GM23248 (cell line): ENCODE measurements around the gene SRCIN1. TPM values are rescaled to one million over a fixed set of nuclear protein-coding genes. Genes with fewer than 3 reads are reported as not detected.

Source experiments
- DNase-seq: peaks from one replicate; pipeline ENCODE4 v3.0.0-alpha.2; 2015
- H2AFZ ChIP-seq: fragments of 200-600 bp; sonication (generic); 2 replicates; pipeline ENCODE4 v1.6.1; 2016; ENCODE audit warnings: antibody characterized with exemption
- H3F3A ChIP-seq: fragments of 200-600 bp; sonication (generic); 2 replicates; pipeline ENCODE4 v1.6.1; 2016; ENCODE audit warnings: mild to moderate bottlenecking, antibody characterized with exemption, mixed run types; ENCODE audit not compliant: insufficient read depth
- H3K27ac ChIP-seq: fragments of 200-600 bp; sonication (generic); 2 replicates; pipeline ENCODE4 v1.5.1; 2016; ENCODE audit warnings: mild to moderate bottlenecking
- H3K27me3 ChIP-seq: fragments of 200-600 bp; sonication (generic); replicated peaks from 2 replicates; pipeline ENCODE4 v1.6.1; 2016; ENCODE audit warnings: mild to moderate bottlenecking; ENCODE audit not compliant: insufficient read depth
- H3K36me3 ChIP-seq: fragments of 200-600 bp; sonication (generic); 2 replicates; pipeline ENCODE4 v1.6.1; 2016; ENCODE audit warnings: low read depth, mild to moderate bottlenecking
- H3K4me1 ChIP-seq: fragments of 200-600 bp; sonication (generic); 2 replicates; pipeline ENCODE4 v1.6.1; 2016; ENCODE audit warnings: mild to moderate bottlenecking; ENCODE audit not compliant: insufficient read depth
- H3K4me2 ChIP-seq: fragments of 200-600 bp; sonication (generic); one replicate; pipeline ENCODE4 v1.6.1; 2016; ENCODE audit warnings: mild to moderate bottlenecking; ENCODE audit not compliant: unreplicated experiment
- H3K4me3 ChIP-seq: fragments of 200-600 bp; sonication (generic); 2 replicates; pipeline ENCODE4 v1.5.1; 2016; ENCODE audit warnings: mild to moderate bottlenecking
- H3K79me2 ChIP-seq: fragments of 200-600 bp; sonication (generic); 2 replicates; pipeline ENCODE4 v1.6.1; 2016; ENCODE audit warnings: mild to moderate bottlenecking; ENCODE audit not compliant: insufficient read depth
- H3K9ac ChIP-seq: fragments of 200-600 bp; sonication (generic); 2 replicates; pipeline ENCODE4 v1.6.1; 2016; ENCODE audit warnings: mild to moderate bottlenecking
- H3K9me2 ChIP-seq: fragments of 200-600 bp; sonication (generic); 2 replicates; pipeline ENCODE4 v1.6.1; 2016; ENCODE audit warnings: mixed run types, mild to moderate bottlenecking, moderate library complexity; ENCODE audit not compliant: insufficient read depth
- H3K9me3 ChIP-seq: fragments of 200-600 bp; sonication (generic); one replicate; pipeline ENCODE4 v1.6.1; 2017; ENCODE audit warnings: low read depth
- H4K20me1 ChIP-seq: fragments of 200-600 bp; sonication (generic); 2 replicates; pipeline ENCODE4 v1.6.0; 2016; ENCODE audit not compliant: insufficient read depth
- EZH2 ChIP-seq: fragments of 200-600 bp; sonication (generic); IDR thresholded peaks from 2 replicates; pipeline ENCODE4 v1.6.1; 2018; ENCODE audit warnings: antibody characterized with exemption, mild to moderate bottlenecking; ENCODE audit not compliant: insufficient read depth, poor library complexity, severe bottlenecking
- EZH2phosphoT487 ChIP-seq: fragments of 200-600 bp; sonication (generic); IDR thresholded peaks from 2 replicates; pipeline ENCODE4 v1.6.1; 2018; ENCODE audit warnings: antibody characterized with exemption, moderate library complexity, mild to moderate bottlenecking, low read depth; ENCODE audit not compliant: insufficient read depth
- WGBS, 2 experiments: methylation state at CpG; one replicate each; pipeline ENCODE4 v1.1.6; 2015 to 2017; ENCODE audit warnings: low lambda C conversion rate in 2 of 2, low coverage in 1 of 2; ENCODE audit errors: missing lambda C conversion rate in 2 of 2; 5-methylcytosine and 5-hydroxymethylcytosine counted together
- in situ Hi-C: fragments of 300-500 bp; cut with MboI; formaldehyde crosslinking; loops from 2 replicates; pipeline ENCODE4 v1.15.0; 2020
- polyA plus RNA-seq: library from polyadenylated mRNA; unstranded; fragments of >200 nt; fragmentation: Nextera tagmentation; extraction: Ambion mirVana; gene quantifications from 2 replicates; pipeline ENCODE4 v1.2.1, GENCODE V29; 2016
- total RNA-seq: library from RNA; depleted of rRNA; stranded (reverse); fragments of >200 nt; shearing (Covaris generic); gene quantifications from 2 replicates; pipeline ENCODE4 v1.2.3, GENCODE V29; 2014

SRCIN1 gene
- total and polyA plus RNA-seq, 2 experiments from 2014 or later: not detected

DNA sequence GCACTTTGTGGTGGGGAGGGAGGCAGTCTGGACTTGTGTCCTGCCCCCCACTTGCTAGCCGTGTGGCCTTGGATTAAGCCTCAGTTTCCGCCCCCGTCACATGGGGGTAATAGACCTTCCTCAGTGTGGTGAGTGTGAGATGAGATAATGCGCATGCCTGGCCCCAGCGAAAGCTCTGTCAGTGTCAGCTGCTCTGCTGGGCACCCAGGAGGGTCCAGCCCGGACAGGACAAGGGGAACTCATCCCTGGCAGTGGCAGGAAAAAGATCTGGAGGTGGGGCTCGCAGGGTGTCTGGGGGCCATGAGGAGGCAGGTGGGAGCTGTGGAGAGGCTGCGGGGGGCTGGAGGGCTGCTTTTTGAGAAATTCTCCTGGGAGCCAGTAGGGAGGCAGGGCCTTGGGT is 63.5 kb downstream of the SRCIN1 start:
- Histone ChIP-seq H3K9ac (no peak overlapping the region), H3K27ac (no peak overlapping the region), H4K20me1 (no peaks in the 10 kb centered on the region), H3K4me3 (no peak overlapping the region), H3K9me3 (no peaks in the 10 kb centered on the region), H3K9me2 (no peaks in the 10 kb centered on the region), H3K27me3 (no peaks in the 10 kb centered on the region), H2AFZ (no peak overlapping the region), H3K4me1 (no peaks in the 10 kb centered on the region), H3K36me3 (no peaks in the 10 kb centered on the region), H3K4me2 (no peak overlapping the region), H3K79me2 (no peaks in the 10 kb centered on the region), H3F3A (no peaks in the 10 kb centered on the region)
- no peak for TF ChIP-seq EZH2phosphoT487
- TF ChIP-seq EZH2: no peak
- no peak for DNase-seq
- 79 to 84% methylated on average over 8 of the region's 8 CpGs for WGBS, 2 experiments
- in situ Hi-C loops: no loop called here

DNA sequence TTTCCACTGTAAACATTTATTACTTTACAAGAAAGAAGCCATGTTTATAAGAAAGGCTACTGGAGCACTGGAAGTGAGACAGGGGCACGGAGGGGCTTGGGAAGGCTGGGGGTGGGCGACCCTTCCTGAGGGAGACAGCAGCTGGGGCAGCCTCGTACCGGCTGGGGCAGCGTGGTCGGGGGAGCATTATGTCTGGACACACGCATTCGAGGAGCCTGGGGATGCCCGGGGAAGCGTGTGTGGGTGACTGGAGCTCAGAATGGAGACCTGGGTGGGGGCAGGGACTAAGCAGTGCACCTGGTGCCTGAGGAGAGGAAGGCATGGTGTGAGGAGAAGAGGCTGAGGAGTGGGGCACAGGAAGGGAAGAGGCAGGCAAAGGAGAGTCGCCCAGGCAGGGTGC is 64.5 kb downstream of the SRCIN1 start:
- Histone ChIP-seq H3K79me2 (no peaks in the 10 kb centered on the region), H3K27me3 (peaks cover 4% of the 10 kb centered on the region; the same call in 1 of the 2 replicates), H2AFZ (no peak overlapping the region), H3K36me3 (no peaks in the 10 kb centered on the region), H3F3A (no peaks in the 10 kb centered on the region), H3K9me3 (no peaks in the 10 kb centered on the region), H4K20me1 (no peaks in the 10 kb centered on the region), H3K4me2 (no peak overlapping the region), H3K9me2 (no peaks in the 10 kb centered on the region), H3K27ac (no peak overlapping the region), H3K9ac (no peak overlapping the region), H3K4me1 (no peaks in the 10 kb centered on the region), H3K4me3 (no peak overlapping the region)
- DNase-seq: no peak
- TF ChIP-seq EZH2phosphoT487: no peak
- no peak for TF ChIP-seq EZH2
- 71 to 75% methylated on average over 11 of the region's 11 CpGs for WGBS, 2 experiments
- in situ Hi-C loops: no loop called here

DNA sequence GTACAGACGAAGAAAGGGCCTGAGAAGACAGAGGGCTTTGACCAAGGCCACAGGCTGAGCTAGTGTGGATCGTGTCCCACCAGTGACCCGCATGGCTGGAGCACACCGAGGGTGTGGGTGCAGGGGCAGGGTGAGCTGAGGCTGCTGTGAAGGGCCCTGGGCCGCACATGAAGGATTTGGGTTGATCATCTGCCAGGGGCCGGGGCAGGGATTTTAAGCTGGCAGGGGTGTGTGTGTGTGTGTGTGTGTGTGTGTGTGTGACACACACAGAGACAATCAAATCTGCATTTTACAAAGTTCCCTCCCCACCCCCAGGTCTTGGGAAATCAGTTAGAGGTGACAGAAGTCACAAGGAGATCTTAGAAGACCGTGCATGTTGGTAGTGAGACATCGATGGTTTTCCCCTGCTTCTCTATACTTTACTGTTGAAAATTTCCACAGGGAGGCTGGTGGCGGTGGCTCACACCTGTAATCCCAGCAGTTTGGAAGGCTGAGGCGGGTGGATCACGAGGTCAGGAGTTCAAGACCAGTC is 65.2 kb downstream of the SRCIN1 start:
- Histone ChIP-seq H3K4me1 (no peaks in the 10 kb centered on the region), H2AFZ (no peak overlapping the region), H3K79me2 (no peaks in the 10 kb centered on the region), H4K20me1 (no peaks in the 10 kb centered on the region), H3K9me3 (no peaks in the 10 kb centered on the region), H3K9me2 (no peaks in the 10 kb centered on the region), H3K9ac (no peak overlapping the region), H3K4me3 (no peak overlapping the region), H3F3A (no peaks in the 10 kb centered on the region), H3K27ac (no peak overlapping the region), H3K36me3 (no peaks in the 10 kb centered on the region), H3K27me3 (peaks cover 11% of the 10 kb centered on the region; the same call in 1 of the 2 replicates), H3K4me2 (no peak overlapping the region)
- WGBS, 2 experiments: 67 to 69% methylated on average over 10 to 11 of the region's 11 CpGs
- no peak for TF ChIP-seq EZH2
- TF ChIP-seq EZH2phosphoT487: no peak
- no peak for DNase-seq
- in situ Hi-C loops: no loop called here

DNA sequence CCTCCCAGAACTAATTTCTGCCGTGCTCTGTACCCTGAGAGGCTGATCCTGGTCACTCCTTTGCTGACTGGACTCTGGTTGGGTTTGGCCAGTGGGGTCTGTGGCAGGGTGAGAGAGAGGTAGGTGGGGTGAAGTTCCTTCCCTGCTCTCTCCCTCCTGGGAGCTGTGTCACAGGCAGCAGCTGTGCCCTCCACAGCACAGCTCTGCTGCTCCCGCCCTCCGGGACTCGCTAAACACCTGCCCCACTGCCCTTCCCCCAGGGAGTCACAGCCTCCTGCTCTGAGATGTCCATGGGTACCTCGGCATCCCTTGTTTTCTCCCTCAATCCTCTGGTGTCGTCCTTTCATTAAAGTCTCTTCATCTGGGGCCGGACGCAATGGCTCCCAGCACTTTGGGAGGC is 66.4 kb downstream of the SRCIN1 start:
- Histone ChIP-seq H2AFZ (no peak overlapping the region), H3K4me3 (no peak overlapping the region), H3K9me3 (no peaks in the 10 kb centered on the region), H3K27me3 (peaks cover 15% of the 10 kb centered on the region; the same call in 1 of the 2 replicates), H3K9ac (no peak overlapping the region), H3F3A (no peaks in the 10 kb centered on the region), H3K27ac (no peak overlapping the region), H3K9me2 (no peaks in the 10 kb centered on the region), H4K20me1 (no peaks in the 10 kb centered on the region), H3K4me2 (no peak overlapping the region), H3K79me2 (no peaks in the 10 kb centered on the region), H3K36me3 (no peaks in the 10 kb centered on the region), H3K4me1 (no peaks in the 10 kb centered on the region)
- TF ChIP-seq EZH2phosphoT487 (no peak), EZH2 (no peak)
- no peak for DNase-seq
- 81 to 84% methylated on average over 8 of the region's 8 CpGs for WGBS, 2 experiments
- in situ Hi-C loops: no loop called here

DNA sequence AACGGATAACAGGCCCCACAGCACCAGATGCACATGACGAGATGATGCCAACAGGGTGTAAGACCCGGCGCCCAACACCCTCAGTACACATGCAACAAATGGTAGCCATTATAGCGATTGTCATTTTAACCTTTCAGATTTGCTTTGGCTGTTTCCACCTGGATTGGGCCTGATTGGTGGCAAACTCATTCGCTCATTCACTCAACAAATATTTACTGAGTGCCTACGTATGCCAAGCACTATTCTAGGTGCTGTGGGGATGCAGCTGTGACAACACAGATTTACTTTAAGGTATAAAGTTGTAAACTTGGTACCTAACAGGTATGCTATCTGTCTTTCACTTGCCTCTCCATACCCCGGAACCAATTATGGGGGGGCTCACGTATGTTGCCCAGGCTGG is 66.8 kb downstream of the SRCIN1 start:
- WGBS, 2 experiments: 73 to 77% methylated on average over 9 of the region's 9 CpGs
- H3K27ac ChIP-seq: no peak overlapping the region
- H3K4me3 ChIP-seq: no peak overlapping the region
- no peaks in the 10 kb centered on the region for H3K9me3 ChIP-seq
- TF ChIP-seq EZH2 (no peak), EZH2phosphoT487 (no peak)
- no peak for DNase-seq
- H3K9ac ChIP-seq: no peak overlapping the region
- no peaks in the 10 kb centered on the region for H3K4me1 ChIP-seq
- no peak overlapping the region for H2AFZ ChIP-seq
- H3K79me2 ChIP-seq: no peaks in the 10 kb centered on the region
- H3K4me2 ChIP-seq: no peak overlapping the region
- H3K36me3 ChIP-seq: no peaks in the 10 kb centered on the region
- no peaks in the 10 kb centered on the region for H4K20me1 ChIP-seq
- peaks cover 15% of the 10 kb centered on the region; the same call in 1 of the 2 replicates for H3K27me3 ChIP-seq
- in situ Hi-C loops: no loop called here
- H3K9me2 ChIP-seq: no peaks in the 10 kb centered on the region
- no peaks in the 10 kb centered on the region for H3F3A ChIP-seq
